Lower lobe of right lung (tissue), 2 donors: ENCODE results near the gene NCAPG2. TPM values are rescaled to one million over a fixed set of nuclear protein-coding genes. Genes with fewer than 3 reads are reported as not detected.

Experiments
- ATAC-seq, 2 donors: fragments of 200-7000 bp; cut with Tn5 transposase; one replicate each; pipeline ENCODE4 v1.9.1; 2020 to 2022; ENCODE audit warnings: mild to moderate bottlenecking in 2 of 2, moderate library complexity in 2 of 2
- DNase-seq: peaks from one replicate; pipeline ENCODE4 v3.0.0-alpha.2; 2020
- H3K27ac ChIP-seq: fragments of 200-600 bp; one replicate; pipeline ENCODE4 v1.8.0; 2022
- H3K27me3 ChIP-seq: fragments of 200-600 bp; one replicate; pipeline ENCODE4 v1.8.0; 2022; ENCODE audit warnings: low read depth
- H3K36me3 ChIP-seq: fragments of 200-600 bp; one replicate; pipeline ENCODE4 v1.8.0; 2022; ENCODE audit warnings: mild to moderate bottlenecking
- H3K4me1 ChIP-seq: fragments of 200-600 bp; one replicate; pipeline ENCODE4 v1.8.0; 2022
- H3K4me3 ChIP-seq: fragments of 200-600 bp; one replicate; pipeline ENCODE4 v1.8.0; 2022; ENCODE audit warnings: mild to moderate bottlenecking
- H3K9me3 ChIP-seq: fragments of 200-600 bp; one replicate; pipeline ENCODE4 v1.8.0; 2022
- intact Hi-C: fragments of 100-400 bp; cut with DNase I; formaldehyde crosslinking; loops from one replicate; pipeline ENCODE4 v1.11.0; 2022
- total RNA-seq: library from RNA; stranded (reverse); fragmentation: NEBNext Ultra II Directional; extraction: Animal tissue kit (Norgen Biotek cat#: 25700); gene quantifications from one replicate; pipeline ENCODE4 v1.2.1, GENCODE V29; 2021
- TF ChIP-seq, protein P1 (sequence below): fragments of 200-600 bp; IDR thresholded peaks from one replicate; pipeline ENCODE4 v1.8.0; 2022; ENCODE audit warnings: antibody characterized with exemption, mild to moderate bottlenecking
- donor health status: DM: no; HTN: yes; CAD: no; lungs with severe emphysema.

NCAPG2 gene
- total RNA-seq, 1 donor from 2014 or later: 10.0 TPM

DNA sequence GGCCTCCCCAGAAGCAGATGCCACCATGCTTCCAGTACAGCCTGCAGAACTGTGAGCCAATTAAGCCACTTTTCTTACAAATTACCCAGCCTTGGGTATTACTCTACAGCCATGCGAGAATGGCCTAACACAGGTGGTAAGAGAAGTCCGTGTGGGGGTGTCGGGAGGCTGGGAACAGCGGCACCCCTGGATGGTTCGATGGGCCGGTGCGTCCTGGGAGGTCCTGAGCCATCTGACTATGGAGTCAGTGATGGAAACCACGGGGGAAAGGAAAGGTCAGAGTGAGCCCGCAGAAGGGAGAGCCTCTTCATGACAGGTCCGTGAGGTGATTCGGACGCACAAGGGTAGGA lies 114.4 kb downstream of the NCAPG2 start:
- no peaks in the 10 kb centered on the region for H3K9me3 ChIP-seq
- ATAC-seq (no peak), DNase-seq (no peak)
- TF ChIP-seq, protein P1, sequence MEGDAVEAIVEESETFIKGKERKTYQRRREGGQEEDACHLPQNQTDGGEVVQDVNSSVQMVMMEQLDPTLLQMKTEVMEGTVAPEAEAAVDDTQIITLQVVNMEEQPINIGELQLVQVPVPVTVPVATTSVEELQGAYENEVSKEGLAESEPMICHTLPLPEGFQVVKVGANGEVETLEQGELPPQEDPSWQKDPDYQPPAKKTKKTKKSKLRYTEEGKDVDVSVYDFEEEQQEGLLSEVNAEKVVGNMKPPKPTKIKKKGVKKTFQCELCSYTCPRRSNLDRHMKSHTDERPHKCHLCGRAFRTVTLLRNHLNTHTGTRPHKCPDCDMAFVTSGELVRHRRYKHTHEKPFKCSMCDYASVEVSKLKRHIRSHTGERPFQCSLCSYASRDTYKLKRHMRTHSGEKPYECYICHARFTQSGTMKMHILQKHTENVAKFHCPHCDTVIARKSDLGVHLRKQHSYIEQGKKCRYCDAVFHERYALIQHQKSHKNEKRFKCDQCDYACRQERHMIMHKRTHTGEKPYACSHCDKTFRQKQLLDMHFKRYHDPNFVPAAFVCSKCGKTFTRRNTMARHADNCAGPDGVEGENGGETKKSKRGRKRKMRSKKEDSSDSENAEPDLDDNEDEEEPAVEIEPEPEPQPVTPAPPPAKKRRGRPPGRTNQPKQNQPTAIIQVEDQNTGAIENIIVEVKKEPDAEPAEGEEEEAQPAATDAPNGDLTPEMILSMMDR: no peak
- intact Hi-C loops: no loop called here
- no peak overlapping the region for H3K27ac ChIP-seq
- H3K36me3 ChIP-seq: no peaks in the 10 kb centered on the region
- H3K27me3 ChIP-seq: peaks cover 27% of the 10 kb centered on the region
- H3K4me1 ChIP-seq: peaks cover 15% of the 10 kb centered on the region
- H3K4me3 ChIP-seq: no peak overlapping the region

DNA sequence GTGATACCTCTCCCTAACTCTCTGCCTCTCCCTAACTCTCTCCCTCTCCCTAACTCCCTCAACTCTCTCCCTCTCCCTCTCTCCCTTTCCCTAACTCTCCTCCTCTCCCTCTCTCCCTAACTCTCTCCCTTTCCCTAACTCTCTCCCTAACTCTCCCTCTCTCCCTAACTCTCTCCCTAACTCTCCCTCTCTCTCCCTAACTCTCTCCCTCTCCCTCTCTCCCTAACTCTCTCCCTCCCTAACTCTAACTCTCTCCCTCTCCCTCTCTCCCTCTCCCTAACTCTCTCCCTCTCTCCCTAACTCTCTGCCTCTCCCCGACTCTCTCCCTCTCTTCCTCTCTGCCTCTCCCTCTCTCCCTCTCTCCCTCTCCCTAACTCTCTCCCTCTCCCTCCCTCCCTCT lies 115.0 kb downstream of the NCAPG2 start:
- ATAC-seq (no peak), DNase-seq (no peak)
- peaks cover 32% of the 10 kb centered on the region for H3K27me3 ChIP-seq
- peaks cover 15% of the 10 kb centered on the region for H3K4me1 ChIP-seq
- no peaks in the 10 kb centered on the region for H3K9me3 ChIP-seq
- H3K4me3 ChIP-seq: no peak overlapping the region
- no peaks in the 10 kb centered on the region for H3K36me3 ChIP-seq
- intact Hi-C loops: no loop called here
- H3K27ac ChIP-seq: no peak overlapping the region
- TF ChIP-seq, protein P1: no peak

DNA sequence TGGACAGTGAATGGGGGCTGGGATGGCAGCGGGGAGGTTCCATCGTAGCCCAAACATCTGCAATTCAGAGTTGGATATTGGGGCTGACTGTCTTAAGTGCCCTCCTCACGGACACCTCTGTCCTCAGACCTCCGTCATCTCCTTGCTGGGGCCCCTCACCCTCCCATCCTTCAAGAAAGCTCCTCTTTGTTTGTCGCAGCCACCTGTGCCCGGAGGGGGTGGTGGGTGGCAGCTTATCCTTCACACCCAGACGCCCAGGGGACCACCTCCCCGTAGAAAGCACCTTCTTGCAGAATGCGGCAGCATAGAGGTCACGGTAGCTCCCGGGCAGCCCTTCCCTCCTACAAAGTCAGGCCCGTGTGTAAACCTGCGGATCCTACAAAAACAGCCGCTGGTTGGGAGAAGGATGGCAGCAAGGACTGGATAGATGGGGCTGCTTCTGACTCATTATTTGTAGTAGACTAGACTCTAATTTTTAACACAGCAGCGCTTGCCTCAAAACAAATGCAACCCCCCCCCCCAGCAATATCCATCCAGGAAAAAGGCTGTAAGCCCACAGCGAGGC lies 115.6 kb downstream of the NCAPG2 start:
- no peaks in the 10 kb centered on the region for H3K36me3 ChIP-seq
- intact Hi-C loops: no loop called here
- no peak overlapping the region for H3K27ac ChIP-seq
- H3K27me3 ChIP-seq: peaks cover 39% of the 10 kb centered on the region
- H3K9me3 ChIP-seq: no peaks in the 10 kb centered on the region
- ATAC-seq (no peak), DNase-seq (no peak)
- H3K4me1 ChIP-seq: peaks cover 15% of the 10 kb centered on the region
- TF ChIP-seq, protein P1: no peak
- no peak overlapping the region for H3K4me3 ChIP-seq

DNA sequence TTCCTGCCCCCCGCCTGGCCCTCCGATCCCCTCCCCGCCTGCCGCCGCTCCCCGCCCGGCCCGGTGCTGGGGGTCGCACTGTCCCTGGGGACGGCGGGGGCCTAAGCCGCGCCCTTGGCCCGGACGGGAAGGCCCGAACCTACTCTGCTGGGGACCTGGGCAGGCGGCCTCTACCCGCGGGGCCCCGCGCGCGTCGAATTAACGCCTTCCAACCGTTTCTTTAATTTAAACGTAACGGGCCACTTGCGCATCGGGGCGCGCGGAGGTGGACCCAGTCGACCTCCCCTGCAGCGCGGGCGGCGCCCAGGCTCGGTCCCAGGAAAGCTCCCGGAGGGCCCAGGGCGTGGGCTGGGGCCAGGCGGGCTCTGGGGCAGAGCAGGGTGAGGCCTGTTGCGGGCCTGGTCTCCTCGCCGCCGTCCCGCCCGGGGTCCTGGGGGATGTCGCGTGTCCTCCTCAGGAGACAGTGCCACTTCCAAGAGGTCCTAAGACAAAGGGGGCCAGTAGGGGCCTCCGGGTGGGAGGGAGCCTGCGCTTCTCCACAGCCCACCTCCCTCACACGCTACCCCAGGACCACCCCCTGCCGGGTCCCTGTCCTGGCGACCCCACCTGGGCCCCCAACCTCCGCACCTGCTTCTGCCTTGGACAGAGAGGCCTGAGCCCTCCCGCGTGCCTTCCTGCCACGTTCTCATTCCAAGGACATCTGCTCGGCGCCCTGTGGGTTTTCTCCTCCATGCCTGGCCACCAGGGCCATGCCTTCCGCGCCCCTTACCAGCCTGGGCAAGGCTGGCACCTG lies 116.3 kb downstream of the NCAPG2 start:
- ATAC-seq (peak; percentile 13 to 25), DNase-seq (no peak)
- TF ChIP-seq, protein P1: no peak
- H3K36me3 ChIP-seq: no peaks in the 10 kb centered on the region
- H3K4me1 ChIP-seq: peaks cover 15% of the 10 kb centered on the region
- peaks cover 45% of the 10 kb centered on the region for H3K27me3 ChIP-seq
- no peak overlapping the region for H3K27ac ChIP-seq
- no peaks in the 10 kb centered on the region for H3K9me3 ChIP-seq
- intact Hi-C loops: no loop called here
- peak overlapping the region; percentile 38 for H3K4me3 ChIP-seq

DNA sequence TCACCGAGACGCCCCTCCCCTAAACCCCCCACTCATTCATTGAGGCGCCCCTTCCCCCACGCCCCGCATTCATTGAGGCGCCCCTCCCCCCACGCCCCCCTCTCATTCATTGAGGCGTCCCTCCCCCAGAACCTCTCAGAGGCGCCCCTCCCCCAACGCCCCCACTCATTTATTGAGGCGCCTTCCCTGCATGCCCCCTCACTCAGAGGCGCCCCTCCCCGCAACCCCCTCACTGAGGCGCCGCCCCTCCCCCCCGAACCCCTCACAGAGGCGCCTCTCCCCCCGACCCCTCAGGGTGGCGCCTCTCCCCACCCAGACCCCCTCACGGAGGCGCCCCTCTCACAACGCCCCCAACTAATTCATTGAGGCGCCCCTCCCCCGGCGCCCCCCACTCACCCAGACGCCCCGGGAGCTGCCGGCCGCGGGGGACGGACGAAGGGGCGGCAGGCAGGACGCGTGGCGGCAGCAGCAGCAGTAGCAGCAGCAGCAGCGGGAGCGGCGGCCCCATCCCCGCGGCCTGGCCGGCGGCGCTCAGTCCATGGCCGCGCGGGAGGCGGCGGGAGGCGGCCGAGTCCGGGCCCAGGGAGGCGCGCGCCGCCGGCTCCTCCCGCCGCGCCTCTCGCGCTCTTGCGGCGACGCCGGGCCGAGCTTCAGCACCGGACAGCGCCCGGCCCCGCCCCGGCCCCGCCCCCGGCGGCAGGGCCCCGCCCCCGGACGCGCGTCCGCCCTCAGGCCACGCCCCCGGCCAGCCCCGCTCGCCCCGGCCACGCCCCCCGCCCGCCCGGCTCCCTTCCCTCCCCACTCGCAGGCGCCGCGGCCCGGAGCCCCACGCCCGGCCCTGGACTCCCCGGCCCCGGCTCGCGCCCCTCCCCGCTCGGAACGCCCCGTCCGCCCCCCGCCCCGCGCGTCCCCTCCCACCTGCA lies 117.2 kb downstream of the NCAPG2 start, which contains the start of gene PTPRN2:
Gene PTPRN2, minus strand, starts transcription at position 662 of the 923 bp plus-strand sequence.
- intact Hi-C loops: no loop called here
- peak; percentile 66 for DNase-seq
- ATAC-seq: peak; percentile 89 to 92
- H3K9me3 ChIP-seq: no peaks in the 10 kb centered on the region
- peaks cover 15% of the 10 kb centered on the region for H3K4me1 ChIP-seq
- H3K27me3 ChIP-seq: peaks cover 53% of the 10 kb centered on the region
- H3K4me3 ChIP-seq: peak within 1 kb of the TSS; percentile 43
- H3K27ac ChIP-seq: no peak within 1 kb of the TSS
- TF ChIP-seq, protein P1: no peak
- no peaks in the 10 kb centered on the region for H3K36me3 ChIP-seq
